ENCODE measurements around the gene RNF223. TPM values are rescaled to one million over a fixed set of nuclear protein-coding genes. Genes with fewer than 3 reads are reported as not detected.
"Not testable (repeated sequence)": the region's sequence is repeated elsewhere in the genome, so short reads cannot be mapped to it uniquely, and the experiment has no call there.

Gene RNF223
- polyA plus RNA-seq, 1 experiment = not detected

DNA sequence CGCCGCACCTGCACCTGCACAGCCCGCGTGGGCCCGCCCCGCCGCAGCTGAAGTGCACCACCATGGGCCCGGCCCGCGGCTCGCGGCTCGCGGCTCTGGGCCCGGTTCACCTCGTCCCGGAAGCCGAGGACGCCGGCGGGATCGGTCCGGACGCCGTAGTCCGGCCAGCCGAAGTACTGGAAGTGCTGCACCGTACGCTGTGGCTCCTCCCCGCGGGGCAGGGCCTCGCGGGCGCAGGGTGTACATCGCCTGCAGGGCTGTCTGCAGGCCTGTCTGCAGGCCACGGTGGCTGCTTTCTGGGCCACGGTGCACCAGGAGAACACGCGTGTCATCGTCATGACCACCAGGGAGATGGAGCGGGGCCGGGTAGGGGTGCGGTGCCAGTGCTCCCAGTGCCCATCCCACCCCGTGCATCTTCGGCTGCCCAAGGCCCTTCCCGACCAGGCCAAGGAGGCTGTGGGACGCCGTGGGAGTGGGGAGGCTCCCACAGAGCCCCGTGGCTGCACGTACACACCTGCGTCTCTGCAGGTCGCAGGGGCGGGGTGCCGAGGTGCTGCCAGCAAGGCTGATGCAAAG, 6.7 kb downstream of the RNF223 start:
- ChIA-PET POLR2A (no interaction called here), CTCF (interaction anchor here (1.1 kb wide), 1 partner anchor 84 kb away, joined by 3 read pairs; no protein-coding TSS in a partner anchor)
- H3K9me3 ChIP-seq (ENCODE audit: control insufficient read depth, insufficient read depth, low read length) = peaks cover 3% of the 10 kb centered on the region; the same call in 1 of the 2 replicates
- DNase-seq (ENCODE audit: low read depth, low spot score) = no peak
- H3K4me3 ChIP-seq (ENCODE audit: low read depth, low read length) = no peak overlapping the region
- H3K27me3 ChIP-seq (ENCODE audit: control insufficient read depth, insufficient read depth, low read length) = no peaks in the 10 kb centered on the region
- H3K27ac ChIP-seq (ENCODE audit: low read depth, low read length) = no peak overlapping the region
- TF ChIP-seq CTCF (IDR thresholded peaks at IDR 0.05; ENCODE audit: low read depth, low read length) = no peak

DNA sequence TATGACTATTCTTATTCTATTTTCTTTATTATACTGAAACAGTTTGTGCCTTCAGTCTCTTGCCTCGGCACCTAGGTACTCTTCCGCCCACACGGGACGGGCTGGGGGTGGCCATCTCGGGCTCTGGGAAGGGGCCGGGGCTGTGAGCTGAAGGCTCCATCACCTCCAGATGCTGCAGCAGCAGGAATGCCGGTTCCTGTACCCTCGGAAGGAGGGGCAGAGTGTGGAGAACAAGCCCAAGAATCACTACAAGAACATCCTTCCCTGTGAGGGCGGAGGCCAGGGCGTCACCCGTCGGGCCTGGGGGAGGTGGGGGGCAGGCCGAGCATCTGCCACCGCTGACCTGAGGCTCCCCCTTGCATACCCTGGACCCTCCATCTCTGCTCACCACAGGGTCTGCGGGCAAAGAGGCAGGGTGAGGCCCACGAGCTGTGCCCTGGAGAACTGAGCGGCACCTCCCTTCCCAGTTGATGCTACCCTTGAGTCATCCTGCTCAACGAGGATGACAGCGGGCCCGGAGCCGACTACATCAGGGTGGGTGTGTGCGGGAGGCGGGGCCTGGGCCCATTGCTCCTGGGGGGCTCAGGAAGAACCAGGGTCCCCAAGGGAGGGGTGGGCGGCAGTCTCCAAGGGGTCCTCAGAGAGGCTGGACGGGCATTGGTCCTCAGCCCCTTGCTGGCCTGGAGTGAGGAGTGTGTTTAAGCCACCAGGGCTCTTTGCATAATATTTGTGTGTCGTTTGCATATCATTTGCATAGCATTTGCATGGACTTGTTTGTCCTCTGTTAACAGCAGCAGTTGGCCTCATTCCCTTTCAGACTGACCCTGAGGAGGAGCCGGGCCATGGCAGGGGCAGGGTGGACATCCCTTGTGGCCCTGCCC, 7.5 kb downstream of the RNF223 start:
- no peak for DNase-seq (ENCODE audit: low read depth, low spot score)
- H3K9me3 ChIP-seq (ENCODE audit: control insufficient read depth, insufficient read depth, low read length) = peaks cover 3% of the 10 kb centered on the region; the same call in 1 of the 2 replicates
- H3K27ac ChIP-seq (ENCODE audit: low read depth, low read length) = no peak overlapping the region
- H3K4me3 ChIP-seq (ENCODE audit: low read depth, low read length) = no peak overlapping the region
- ChIA-PET CTCF (interaction anchor here (1.1 kb wide), 1 partner anchor 84 kb away, joined by 3 read pairs; no protein-coding TSS in a partner anchor), POLR2A (no interaction called here)
- no peaks in the 10 kb centered on the region for H3K27me3 ChIP-seq (ENCODE audit: control insufficient read depth, insufficient read depth, low read length)
- TF ChIP-seq CTCF (IDR thresholded peaks at IDR 0.05; ENCODE audit: low read depth, low read length) = no peak

GRCh38 chr1:1065940-1066304, 8.2 kb downstream of the RNF223 start:
- DNase-seq (ENCODE audit: low read depth, low spot score); H3K27ac ChIP-seq (ENCODE audit: low read depth, low read length); H3K27me3 ChIP-seq (ENCODE audit: control insufficient read depth, insufficient read depth, low read length); POLR2A ChIA-PET; H3K4me3 ChIP-seq (ENCODE audit: low read depth, low read length); H3K9me3 ChIP-seq (ENCODE audit: control insufficient read depth, insufficient read depth, low read length): not testable (repeated sequence)
- CTCF ChIA-PET = interaction anchor here (1.1 kb wide), 1 partner anchor 83 kb away, joined by 3 read pairs; no protein-coding TSS in a partner anchor

- POLR2A ChIA-PET = no interaction called here
- DNase-seq (ENCODE audit: low read depth, low spot score) = no peak
- Histone ChIP-seq H3K27me3 (ENCODE audit: control insufficient read depth, insufficient read depth, low read length) (no peaks in the 10 kb centered on the region), H3K27ac (ENCODE audit: low read depth, low read length) (no peak overlapping the region), H3K9me3 (ENCODE audit: control insufficient read depth, insufficient read depth, low read length) (peaks cover 3% of the 10 kb centered on the region; the same call in 1 of the 2 replicates), H3K4me3 (ENCODE audit: low read depth, low read length) (no peak overlapping the region)
- CTCF ChIA-PET = no interaction called here
- TF ChIP-seq CTCF (IDR thresholded peaks at IDR 0.05; ENCODE audit: low read depth, low read length) = no peak
Measured at GRCh38 chr1:1065265-1065939, 8.7 kb downstream of the RNF223 start.

DNA sequence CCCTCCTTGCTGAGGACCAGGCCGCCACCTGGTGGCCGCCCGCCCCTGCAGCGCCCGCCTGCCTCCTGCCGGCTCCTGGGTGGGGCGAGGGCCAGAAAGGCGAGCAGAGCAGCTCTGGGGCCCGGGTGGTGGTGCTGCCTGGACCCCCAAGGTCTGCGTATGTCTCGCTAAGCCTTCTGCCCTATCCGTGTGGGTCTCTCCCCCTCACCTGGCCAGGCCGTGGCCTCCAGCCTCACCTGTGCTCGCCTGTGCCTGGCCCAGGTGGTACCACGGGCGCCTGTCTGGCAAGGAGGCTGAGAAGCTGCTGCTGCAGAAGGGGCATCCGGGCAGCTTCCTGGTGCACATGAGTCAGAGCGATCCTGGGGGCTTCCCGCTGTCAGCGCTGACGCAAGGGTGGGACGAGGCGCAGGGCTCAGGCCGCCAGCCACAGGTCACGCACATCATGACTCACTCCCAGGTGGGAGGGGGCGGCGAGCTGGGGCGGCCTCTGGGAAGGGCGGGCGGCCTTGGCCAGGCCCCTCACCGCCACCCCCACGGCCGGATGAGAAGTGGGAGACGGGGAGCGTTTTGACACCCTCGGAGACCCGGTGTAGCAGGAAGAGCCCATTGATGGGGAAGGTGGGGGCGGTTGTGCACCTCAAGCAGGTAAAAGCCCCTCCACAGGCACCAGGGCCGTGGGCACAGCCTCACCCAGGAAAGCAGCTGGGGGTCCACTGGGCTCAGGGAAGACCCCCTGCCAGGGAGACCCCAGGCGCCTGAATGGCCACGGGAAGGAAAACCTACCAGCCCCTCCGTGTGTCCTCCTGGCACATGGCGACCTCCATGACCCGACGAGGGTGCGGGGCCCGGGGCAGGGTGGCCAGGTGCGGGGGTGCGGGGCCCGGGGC, 9.9 kb downstream of the RNF223 start:
- peak; percentile 71; the same call in 1 of the 2 replicates for TF ChIP-seq CTCF (IDR thresholded peaks at IDR 0.05; ENCODE audit: low read depth, low read length)
- CTCF ChIA-PET = interaction anchor here (0.6 to 1.8 kb wide), 9 partner anchors 10 to 84 kb away, joined by 3 to 15 read pairs (median 3); partner anchors contain the start of genes PERM1 and RNF223
- H3K27me3 ChIP-seq (ENCODE audit: control insufficient read depth, insufficient read depth, low read length) = peaks cover 3% of the 10 kb centered on the region
- H3K9me3 ChIP-seq (ENCODE audit: control insufficient read depth, insufficient read depth, low read length) = peaks cover 3% of the 10 kb centered on the region; the same call in 1 of the 2 replicates
- peak overlapping the region; percentile 38 for H3K4me3 ChIP-seq (ENCODE audit: low read depth, low read length)
- POLR2A ChIA-PET = no interaction called here
- peak; percentile 63 for DNase-seq (ENCODE audit: low read depth, low spot score)
- peak overlapping the region; percentile 39 for H3K27ac ChIP-seq (ENCODE audit: low read depth, low read length)
